KOPT-K1 (cell line): Measurements from ENCODE around the gene AFF3.
"Not testable (repeated sequence)": the region's sequence is repeated elsewhere in the genome, so short reads cannot be mapped to it uniquely, and the experiment has no call there.

Experiments used
- H3K27ac ChIP-seq: fragments of 200-600 bp; sonication (generic); 2 replicates; pipeline ENCODE4 v1.5.1; 2016; ENCODE audit warnings: antibody characterized with exemption, mild to moderate bottlenecking, low read depth, low read length; ENCODE audit not compliant: poor library complexity, severe bottlenecking
- H3K36me3 ChIP-seq: fragments of 200-600 bp; sonication (generic); 2 replicates; pipeline ENCODE4 v1.5.1; 2017; ENCODE audit warnings: antibody characterized with exemption, mild to moderate bottlenecking, low read length, moderate library complexity; ENCODE audit not compliant: insufficient read depth
- H3K9me3 ChIP-seq: fragments of 200-600 bp; sonication (generic); 2 replicates; pipeline ENCODE4 v1.5.1; 2017; ENCODE audit warnings: antibody characterized with exemption, low read length, mild to moderate bottlenecking; ENCODE audit not compliant: insufficient read depth, poor library complexity, severe bottlenecking

Gene AFF3

GRCh38 chr2:99757611-99758114 lies 384.7 kb downstream of the AFF3 start:
- Histone ChIP-seq H3K36me3 (no peaks in the 10 kb centered on the region), H3K9me3 (no peaks in the 10 kb centered on the region), H3K27ac (no peak overlapping the region)

DNA sequence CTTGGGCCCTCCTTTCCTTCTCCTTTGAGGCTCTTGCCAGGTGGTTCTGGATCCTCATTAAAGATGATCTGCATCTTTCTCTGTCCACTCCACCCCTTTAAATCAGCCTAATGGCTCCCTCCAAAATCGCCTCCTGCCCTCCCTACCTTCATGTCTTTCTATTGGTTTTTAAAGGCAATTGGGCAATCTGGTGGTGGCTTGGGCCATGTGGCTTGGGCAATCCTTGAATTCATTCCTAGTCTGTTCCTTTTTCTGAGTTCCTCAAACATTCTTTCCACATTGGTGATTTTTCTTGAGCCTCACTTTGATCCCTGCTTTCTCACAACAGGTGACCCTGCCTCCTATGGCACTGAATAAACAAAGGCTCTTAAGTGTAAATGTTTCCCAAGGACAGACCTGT lies 386.3 kb downstream of the AFF3 start:
- H3K27ac ChIP-seq = no peak overlapping the region
- no peaks in the 10 kb centered on the region for H3K36me3 ChIP-seq
- H3K9me3 ChIP-seq = no peaks in the 10 kb centered on the region

DNA sequence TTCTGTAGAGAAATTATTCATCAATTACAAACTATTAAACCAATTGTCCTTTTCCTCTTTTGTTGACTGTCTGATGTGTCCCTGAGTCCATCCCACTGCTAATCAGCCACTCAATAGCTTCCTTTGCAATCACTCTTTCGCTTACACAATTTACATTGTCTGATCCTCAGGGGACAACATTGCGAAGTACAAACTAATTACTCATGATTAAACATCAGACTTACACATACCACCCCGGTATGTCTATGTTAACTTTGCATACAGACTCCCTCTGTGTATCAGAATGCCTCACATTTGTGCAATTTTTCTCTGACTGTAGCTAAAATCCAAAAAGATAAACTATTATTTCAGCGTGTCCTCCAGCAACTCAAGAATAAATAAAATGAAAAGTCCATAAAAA lies 388.2 kb downstream of the AFF3 start:
- H3K9me3 ChIP-seq = no peaks in the 10 kb centered on the region
- no peaks in the 10 kb centered on the region for H3K36me3 ChIP-seq
- H3K27ac ChIP-seq = no peak overlapping the region

DNA sequence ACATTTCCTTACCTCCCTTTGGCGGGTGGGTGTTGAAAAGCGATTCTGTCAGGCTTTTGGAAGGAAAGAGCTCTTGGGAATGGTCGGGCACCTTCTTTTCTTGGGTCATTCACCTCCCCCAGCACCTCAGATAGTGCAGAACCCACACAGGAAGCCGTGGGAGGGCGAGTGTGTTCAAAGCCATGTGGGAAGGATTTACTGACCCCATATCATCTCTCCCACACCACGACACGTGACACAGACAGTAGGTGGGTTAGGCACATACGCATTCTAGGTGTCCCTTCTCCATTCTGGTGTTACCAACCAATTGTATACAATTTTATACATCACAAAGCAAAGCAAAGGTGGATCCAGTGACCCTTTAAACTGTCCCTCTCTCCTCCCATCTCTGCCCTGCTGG lies 388.9 kb downstream of the AFF3 start:
- H3K36me3 ChIP-seq = no peaks in the 10 kb centered on the region
- no peaks in the 10 kb centered on the region for H3K9me3 ChIP-seq
- no peak overlapping the region for H3K27ac ChIP-seq

DNA sequence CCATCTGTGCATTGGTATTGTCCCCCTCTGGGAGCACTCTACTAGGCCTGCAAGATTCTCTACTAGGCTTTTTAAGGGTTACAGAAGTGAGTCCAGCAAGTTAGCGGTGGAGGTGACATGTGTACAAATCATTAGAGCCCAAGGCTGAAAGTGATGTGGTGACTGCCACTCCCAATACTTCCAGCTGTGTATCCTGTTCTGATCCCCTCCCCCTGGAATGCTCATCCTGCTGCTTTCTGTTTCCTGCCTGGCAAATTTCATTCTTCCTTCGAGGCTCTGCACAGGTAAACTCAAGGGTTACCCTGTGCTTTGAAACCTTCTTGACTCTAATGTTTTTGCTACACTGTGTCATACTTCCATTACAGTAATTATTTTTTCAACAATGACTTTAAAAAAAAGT lies 394.0 kb downstream of the AFF3 start:
- Histone ChIP-seq H3K9me3 (no peaks in the 10 kb centered on the region), H3K36me3 (no peaks in the 10 kb centered on the region; the same call in 1 of the 2 replicates), H3K27ac (no peak overlapping the region)

GRCh38 chr2:99747842-99748241 lies 394.5 kb downstream of the AFF3 start:
- H3K27ac ChIP-seq = no peak overlapping the region
- peaks cover 3% of the 10 kb centered on the region; the same call in 1 of the 2 replicates for H3K36me3 ChIP-seq
- H3K9me3 ChIP-seq = no peaks in the 10 kb centered on the region

DNA sequence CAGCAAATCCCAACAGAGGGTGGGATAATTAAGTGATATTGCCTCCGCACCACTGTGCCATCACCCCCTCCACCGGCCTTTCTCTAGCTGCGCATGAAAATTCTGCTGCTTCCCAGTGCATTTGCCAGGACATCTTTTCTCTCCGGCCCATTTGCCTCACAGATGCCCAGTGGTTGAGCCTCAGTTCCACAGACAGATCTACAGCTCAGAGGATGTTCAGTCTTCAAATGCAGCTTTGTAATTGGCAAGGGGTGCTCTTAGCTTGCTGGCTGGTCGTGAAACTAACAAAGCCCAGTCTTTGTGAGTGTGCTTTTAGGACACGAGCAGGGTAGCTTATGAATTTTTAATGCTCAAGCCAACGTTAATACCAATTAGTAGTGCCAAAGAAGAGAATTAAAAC lies 399.2 kb downstream of the AFF3 start:
- peaks cover 7% of the 10 kb centered on the region for H3K9me3 ChIP-seq
- no peak overlapping the region for H3K27ac ChIP-seq
- H3K36me3 ChIP-seq = peaks cover 13% of the 10 kb centered on the region; the same call in 1 of the 2 replicates

- H3K36me3 ChIP-seq = peaks cover 6% of the 10 kb centered on the region; the same call in 1 of the 2 replicates
- H3K27ac ChIP-seq = no peak overlapping the region
- peaks cover 7% of the 10 kb centered on the region for H3K9me3 ChIP-seq
These were observed 404.9 kb downstream of the AFF3 start for GRCh38 chr2:99737537-99737936.

DNA sequence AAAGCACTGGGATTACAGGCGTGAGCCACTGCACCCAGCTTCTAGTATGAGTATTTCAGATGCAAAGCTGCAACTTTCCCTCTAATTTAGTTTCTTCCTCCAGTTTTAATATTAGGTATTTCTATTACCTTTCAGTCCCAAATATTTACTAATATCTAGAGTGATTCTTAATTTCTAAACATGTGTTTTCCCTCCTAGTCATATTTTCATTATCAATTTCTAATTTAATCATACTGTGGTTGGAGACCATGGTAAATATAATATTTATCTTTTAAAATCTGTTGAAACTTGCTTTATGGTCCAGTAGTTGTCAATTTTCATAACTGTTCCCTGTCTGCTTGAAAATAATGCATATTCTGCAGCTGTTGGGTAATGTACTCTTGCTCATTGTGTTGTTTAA lies 406.6 kb downstream of the AFF3 start:
- Histone ChIP-seq H3K9me3 (no peaks in the 10 kb centered on the region), H3K36me3 (no peaks in the 10 kb centered on the region), H3K27ac (no peak overlapping the region)

DNA sequence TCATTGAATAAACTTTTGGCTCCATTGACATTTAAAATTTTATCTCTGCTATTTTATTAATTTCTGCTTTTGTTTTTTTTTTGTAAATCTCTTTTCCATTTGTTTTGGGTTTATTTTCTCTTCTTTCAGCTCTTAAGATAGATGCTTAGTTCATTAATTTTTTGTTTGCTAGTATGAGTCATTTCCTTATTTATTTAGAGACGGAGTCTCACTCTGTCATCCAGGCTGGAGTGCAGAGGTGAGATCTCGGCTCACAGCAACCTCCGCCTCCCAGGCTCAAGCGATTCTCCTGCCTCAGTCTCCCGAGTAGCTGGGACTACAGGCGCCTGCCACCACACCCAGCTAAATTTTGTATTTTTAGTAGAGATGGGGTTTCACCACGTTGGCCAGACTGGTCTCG lies 407.1 kb downstream of the AFF3 start:
- H3K36me3 ChIP-seq, H3K27ac ChIP-seq, H3K9me3 ChIP-seq: not testable (repeated sequence)

GRCh38 chr2:99734236-99734635 lies 408.2 kb downstream of the AFF3 start:
- H3K27ac ChIP-seq = no peak overlapping the region
- H3K9me3 ChIP-seq = no peaks in the 10 kb centered on the region
- no peaks in the 10 kb centered on the region for H3K36me3 ChIP-seq

- no peaks in the 10 kb centered on the region for H3K36me3 ChIP-seq
- H3K9me3 ChIP-seq = no peaks in the 10 kb centered on the region
- H3K27ac ChIP-seq = no peak overlapping the region
These were observed 413.0 kb downstream of the AFF3 start for GRCh38 chr2:99729104-99730025.

DNA sequence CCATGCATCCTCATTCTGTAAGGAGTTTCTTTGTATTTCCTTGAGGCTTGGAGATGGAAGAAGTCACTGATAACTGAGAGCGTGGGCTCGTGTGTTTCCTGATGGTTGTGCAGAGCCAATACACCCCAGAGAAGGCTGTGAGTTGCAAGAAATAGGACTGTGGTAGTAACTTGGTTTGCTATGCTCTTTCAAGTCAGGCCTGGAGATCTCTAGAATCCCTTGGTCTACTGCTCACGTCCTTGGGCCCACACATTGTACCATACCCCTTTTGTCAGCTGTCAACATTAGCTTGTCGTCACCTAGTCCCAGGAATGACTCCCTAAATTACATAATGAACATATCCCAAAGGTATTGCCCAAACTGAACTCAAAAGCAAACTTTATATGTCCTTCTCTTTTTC lies 414.2 kb downstream of the AFF3 start:
- H3K27ac ChIP-seq = no peak overlapping the region
- H3K36me3 ChIP-seq = no peaks in the 10 kb centered on the region
- H3K9me3 ChIP-seq = no peaks in the 10 kb centered on the region

GRCh38 chr2:99727199-99727598 lies 415.2 kb downstream of the AFF3 start:
- H3K9me3 ChIP-seq = peaks cover 6% of the 10 kb centered on the region
- no peak overlapping the region for H3K27ac ChIP-seq
- no peaks in the 10 kb centered on the region; the same call in 1 of the 2 replicates for H3K36me3 ChIP-seq

DNA sequence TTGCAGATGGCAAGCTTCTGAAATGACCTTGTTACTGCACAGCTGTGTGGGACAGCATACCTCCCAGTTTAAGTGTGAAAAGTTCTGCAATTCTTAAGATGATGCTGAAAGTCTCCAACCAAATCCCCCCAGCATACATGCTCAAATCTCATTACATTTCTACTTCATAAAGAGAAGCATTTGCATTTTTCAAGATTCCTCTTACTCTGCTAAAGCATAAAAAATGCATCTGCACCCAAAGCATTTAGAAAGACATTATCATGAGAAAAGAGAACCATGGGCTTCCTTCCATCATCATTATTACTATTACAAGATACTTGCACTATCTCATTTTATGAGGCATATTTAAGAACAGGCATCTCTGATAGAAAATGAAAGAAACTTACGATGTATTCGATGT lies 415.7 kb downstream of the AFF3 start:
- Histone ChIP-seq H3K36me3 (no peaks in the 10 kb centered on the region; the same call in 1 of the 2 replicates), H3K27ac (no peak overlapping the region), H3K9me3 (peaks cover 11% of the 10 kb centered on the region)

DNA sequence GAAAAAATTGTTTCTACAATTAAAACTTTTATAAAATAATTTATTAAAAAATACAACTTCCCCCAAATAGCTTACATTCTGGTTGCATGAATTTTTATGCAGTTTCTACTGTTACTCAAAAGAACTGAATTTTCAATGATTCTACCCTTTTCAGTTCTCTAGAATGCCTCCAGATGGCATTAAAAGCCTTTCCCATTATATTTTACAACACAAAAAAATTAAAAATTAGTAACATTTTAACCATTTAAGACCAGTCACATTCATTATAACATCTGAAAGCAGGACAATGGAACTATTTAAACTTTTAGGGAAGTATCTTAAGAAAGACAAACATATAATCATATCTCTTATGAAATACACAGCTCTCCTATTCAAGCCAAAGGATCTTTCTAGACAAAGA lies 416.6 kb downstream of the AFF3 start:
- H3K9me3 ChIP-seq = peaks cover 14% of the 10 kb centered on the region
- no peak overlapping the region for H3K27ac ChIP-seq
- H3K36me3 ChIP-seq = no peaks in the 10 kb centered on the region; the same call in 1 of the 2 replicates
